G401.6 (cell line): ENCODE data around the gene CCN5.

ENCODE experiments used
- FAIRE-seq: peaks from 2 replicates; lab custom pipeline; 2012; peaks lifted over from hg19 to GRCh38; lab: Jason Lieb, UNC

CCN5 gene

DNA sequence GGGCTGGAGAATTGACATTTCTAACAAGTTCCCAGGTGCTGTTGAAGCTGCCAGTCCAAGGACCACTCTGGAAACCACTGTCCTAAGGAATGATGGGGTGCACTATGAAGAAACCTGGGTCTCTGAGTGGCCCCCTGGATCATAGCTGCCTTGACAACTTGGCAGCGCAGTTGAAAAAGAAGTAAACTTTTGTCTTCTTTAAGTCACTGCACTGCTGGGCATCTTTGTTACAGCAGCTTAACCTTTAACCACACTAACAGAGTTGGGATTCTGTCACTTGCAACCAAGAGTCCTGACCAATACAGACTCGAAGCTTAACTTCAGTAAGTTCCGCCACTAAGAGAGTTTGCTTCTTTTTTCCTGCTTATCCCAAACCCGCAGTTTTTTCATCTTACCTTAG lies 21.9 kb downstream of the CCN5 start:
- FAIRE-seq = no peak

DNA sequence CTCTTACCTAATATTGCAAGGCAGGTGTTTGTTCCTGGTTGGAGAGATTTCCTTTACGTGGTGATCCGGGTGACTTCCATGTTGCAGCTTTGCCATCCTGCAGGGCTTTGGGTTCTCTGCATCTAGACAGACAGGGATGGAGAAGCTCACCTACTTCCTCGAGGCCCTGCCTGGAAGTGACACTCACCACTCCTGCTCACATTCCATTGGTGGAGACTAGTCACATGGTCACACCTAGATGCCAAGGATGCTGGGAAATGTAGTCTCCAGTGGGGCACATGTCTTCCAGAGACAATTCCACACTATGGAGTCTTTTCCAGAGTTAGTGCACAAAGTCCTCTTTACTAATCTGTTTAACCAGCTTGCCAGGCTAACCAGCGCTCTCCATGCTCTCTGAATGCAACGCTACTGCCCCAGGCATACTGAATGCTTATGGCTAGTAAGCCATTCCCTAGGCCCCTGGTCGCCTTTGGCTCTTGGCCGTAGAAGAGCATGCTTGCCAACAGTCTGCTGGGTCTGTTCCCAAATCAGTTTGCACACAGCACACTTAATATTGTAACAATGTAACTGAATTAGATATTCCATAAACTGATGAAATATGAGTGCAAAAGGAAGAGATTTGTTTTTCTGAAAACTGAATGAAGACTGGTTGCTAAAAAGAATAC lies 23.8 kb downstream of the CCN5 start:
- FAIRE-seq = peak; percentile 90

DNA sequence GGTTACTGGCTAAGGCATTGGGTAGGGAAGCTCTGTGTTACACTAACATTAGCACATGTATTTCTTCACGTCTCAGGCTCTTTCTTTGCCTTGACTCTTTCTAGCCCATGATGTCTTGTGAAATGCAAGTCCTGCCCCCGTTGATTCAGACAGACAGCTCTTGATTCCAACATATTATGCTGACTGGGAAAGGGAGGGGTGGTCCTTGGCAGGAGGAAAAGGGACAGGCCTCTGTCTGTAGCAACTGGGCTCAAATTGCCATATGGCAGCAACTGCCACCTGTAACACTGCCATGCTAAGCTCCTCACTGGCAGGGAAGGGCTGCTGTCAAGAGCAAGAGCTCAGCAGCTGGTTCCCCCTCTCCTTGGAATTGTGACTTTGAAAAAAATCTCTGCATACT lies 24.8 kb downstream of the CCN5 start:
- no peak for FAIRE-seq

DNA sequence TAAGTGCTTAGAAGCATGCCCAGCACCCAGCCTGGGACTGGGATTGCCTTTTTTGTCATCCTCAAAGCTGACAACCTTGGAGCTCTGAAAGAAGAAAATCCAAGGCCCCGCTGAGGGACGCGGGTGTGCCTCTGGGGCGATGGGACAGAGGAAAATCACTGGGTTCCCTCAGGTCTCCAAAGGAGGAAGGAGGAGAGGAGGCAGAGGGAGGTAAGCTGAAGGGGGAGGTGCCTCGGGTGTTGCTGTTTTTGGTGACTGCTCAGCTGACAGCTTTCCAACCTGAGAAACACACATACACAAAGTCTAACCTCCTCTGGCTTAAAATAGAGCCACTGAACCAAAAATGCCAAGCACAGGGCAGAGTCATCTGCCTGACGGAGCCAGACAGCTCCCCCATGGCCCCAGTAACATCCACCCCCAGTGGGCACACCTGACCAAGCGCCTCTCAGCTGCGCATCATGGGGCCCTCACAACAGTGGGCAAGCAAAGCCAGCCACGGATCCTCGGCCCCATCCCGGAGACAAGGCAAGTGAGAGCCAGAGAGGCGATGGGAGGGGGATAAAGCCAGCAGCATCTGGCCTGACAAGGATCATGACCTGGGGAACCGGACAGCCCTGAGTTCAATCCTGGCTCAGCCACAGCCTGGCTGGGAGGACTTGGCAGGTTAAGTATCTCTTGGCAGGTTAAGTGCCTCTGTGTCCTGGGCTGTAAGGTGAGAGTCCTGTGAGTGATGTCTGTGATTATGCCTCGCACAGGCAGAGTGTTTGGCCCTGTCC lies 27.3 kb downstream of the CCN5 start:
- FAIRE-seq = no peak

DNA sequence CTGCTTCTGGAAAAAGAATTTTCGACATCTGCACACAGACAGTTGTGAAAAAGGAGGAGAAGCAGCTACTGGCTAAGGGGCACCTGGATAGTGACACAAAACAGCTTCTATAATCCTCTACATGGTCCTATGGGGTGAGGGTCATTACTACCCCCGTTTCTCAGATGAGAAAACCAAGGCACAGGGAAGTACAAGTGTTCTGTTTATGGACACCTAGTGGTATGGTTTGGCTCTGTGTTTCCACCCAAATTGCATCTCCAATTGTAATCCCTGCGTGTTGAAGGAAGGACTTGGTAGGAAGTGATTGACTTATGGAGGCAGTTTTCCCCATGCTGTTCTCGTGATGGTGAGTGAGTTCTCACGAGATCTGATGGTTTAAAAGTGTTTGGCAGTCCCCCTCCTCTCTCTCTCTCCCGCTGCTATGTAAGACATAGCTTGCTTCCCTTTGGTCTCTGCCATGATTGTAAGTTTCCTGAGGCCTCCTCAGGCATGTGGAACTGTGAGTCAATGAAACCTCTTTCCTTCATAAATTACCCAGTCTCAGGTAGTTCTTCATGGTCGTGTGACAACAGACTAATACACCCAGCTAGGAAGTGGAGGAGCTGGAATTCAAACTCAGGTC lies 28.0 kb downstream of the CCN5 start:
- FAIRE-seq = peak; percentile 6

DNA sequence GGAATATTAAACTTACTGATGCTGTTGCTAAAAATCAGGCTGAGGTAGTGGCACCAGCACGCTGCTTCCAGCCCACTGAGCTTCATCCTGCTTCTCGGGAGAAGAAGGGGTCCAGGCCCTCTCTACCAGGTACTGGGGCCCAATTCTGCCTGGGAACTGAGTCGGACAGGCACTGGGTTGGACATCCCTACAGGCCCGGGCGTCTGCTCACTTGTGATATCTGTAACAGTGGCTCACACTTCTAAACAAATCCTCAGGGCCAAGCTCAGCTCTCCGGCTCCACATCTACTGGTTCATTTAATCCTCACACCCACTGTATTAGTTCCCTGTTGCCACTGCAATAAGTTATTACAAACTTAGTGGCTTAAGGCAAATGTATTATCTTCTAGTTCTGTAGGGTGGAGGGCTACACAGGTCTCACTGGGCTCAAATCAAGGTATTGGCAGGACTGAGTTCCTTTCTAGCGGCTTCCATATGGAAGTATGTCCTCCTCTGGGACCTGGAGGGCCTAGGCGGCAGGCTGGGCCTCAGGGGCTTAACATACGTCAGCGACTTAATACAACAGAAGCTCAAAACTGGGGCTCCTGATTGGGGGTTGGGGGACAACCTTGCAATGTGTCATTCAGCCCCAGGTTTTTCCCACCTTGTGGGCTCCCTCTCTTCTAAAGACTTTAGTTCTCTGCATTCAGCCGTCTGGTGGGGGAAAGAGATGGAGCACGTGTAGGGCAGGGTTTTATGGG lies 28.9 kb downstream of the CCN5 start:
- FAIRE-seq = no peak

DNA sequence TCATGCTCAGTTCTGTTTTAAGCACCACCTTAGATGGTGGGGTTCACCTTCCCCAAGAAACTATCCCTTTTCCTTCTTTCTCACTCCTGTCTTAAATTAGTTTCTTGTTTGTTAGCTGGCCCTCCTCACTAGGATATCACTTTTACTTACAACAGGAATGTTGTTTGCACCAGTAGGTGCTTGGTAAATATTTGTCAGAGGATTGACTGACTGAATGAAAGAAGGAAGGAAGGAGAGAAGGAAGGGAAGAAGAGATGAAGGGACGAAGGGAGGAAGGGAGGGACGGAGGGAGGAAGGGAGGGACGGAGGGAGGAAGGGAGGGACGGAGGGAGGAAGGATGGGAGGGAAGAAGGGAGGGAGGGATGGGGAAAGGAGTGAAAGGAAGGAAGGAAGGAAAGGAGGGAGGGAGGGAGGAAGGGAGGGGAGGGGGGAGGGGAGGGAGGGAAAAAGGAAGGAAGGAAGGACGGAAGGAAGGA lies 30.0 kb downstream of the CCN5 start:
- FAIRE-seq = no peak

DNA sequence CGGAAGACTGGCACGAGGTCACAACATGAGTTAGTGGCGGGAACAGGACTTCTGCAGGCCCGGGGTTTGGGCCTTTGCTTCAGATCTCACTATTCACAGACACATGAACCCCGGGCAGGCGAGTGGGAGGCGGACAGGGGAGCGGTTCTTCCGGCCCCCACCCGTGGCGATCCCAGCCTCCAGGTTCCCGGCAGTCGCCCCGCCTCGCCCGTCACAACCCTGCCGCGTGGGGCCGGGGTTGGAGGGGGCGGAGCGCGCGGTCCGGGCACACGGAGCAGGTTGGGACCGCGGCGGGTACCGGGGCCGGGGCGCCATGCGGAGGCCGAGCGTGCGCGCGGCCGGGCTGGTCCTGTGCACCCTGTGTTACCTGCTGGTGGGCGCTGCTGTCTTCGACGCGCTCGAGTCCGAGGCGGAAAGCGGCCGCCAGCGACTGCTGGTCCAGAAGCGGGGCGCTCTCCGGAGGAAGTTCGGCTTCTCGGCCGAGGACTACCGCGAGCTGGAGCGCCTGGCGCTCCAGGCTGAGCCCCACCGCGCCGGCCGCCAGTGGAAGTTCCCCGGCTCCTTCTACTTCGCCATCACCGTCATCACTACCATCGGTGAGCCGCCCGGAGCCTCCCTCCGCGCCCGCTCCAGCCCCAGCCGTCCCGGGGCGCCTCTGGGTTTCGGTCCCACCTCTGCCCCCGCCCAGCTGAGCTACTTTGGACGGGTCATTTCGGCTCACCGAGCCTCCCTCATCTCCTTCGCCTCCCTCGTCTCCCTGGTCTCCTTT lies 30.6 kb downstream of the CCN5 start, which contains the start of gene KCNK15:
KCNK15 (plus strand) TSS at position 268 of the 769 bp plus-strand sequence; CDS start at position 314, 46 bp downstream.
- FAIRE-seq = no peak

DNA sequence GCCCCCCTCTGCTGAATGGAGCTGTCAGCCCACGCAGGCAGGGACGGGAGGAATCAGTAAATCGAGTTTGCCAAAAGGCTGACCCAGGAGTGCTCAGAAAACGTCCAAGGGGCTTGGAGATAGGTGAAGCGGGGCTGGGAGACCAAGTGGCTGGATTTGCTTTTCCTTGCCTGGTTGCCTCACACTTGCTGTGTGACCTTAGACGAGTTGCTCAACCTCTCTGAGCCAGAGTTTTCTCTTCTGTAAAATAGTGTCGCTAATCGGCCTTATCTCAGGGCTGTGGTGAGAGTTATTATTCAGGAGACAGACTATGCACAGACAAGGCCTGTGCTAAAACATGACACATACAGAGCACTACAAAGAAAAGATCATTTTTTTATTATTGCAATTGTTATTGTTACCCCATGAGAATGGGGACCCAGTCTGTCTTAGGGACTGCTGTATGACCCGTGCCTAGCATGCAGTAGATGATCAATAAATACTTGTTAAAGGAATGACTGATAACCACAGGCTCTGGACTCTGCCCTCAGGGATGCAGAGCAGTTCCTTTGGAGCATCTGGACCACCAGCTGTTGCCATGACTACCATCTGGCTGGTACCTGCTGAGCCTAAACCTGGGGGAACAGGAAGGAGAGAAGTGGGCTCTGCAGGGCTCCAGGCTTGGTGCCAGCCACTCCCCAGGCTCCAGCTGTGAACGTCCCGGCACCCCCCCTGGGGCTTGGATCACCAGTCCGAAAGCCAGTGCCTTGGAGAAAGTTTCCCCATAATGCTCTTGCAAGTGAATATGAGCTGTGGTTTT lies 31.4 kb downstream of the CCN5 start:
- no peak for FAIRE-seq

DNA sequence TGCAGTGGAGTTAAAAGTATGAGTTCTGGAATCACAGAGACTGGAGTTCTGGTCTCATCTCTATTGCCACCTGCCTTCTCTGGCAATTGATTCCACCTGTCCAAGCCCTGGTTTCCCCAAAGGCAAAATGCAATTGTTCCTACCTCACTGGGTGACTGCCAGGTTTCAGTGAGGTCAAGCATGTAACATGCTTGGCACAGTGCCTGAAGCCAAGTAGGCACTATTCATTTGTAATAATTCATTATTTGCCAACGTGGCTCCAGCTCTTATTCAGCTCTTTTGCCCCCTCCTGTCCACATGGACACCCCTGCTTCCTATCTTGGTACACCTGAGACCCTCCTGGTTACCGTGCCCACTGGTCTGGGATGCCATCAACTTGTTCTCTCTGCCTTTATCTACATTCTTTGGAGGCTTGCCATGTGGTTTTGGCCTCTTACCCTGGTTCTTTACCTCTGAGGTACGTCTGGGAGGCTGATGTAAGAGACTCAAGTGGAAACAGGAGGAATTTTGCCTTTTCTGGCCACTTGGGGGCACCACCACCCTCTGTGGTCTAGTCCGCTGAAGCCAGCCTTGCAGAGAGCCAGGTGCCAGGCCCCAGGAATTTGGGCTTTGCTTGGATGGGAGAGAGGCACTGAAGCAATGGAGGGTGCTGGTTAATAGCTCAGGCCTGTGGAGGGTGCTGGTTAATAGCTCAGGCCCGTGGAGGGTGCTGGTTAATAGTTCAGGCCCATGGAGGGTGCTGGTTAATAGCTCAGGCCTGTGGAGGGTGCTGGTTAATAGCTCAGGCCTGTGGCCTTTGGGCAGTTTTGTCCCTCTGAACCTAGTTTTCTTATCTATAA lies 32.2 kb downstream of the CCN5 start:
- peak; percentile 88 for FAIRE-seq

DNA sequence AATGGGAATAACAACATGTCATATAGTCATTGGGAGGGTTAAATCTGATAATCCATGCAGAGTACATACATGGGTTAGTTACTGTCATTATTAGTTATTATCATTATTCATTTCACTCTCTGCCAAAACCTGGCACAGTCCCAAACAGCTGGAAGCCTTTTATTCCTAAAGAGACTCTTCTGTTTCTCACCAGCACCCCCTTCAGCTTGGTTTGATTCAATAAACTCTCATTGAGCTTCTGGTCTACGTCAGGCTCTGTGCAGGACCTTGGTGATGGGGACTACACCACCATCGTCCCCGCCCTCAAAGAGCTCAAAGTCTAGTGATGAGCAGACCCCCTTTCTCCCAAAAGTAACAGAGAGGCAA lies 32.8 kb downstream of the CCN5 start:
- no peak for FAIRE-seq

DNA sequence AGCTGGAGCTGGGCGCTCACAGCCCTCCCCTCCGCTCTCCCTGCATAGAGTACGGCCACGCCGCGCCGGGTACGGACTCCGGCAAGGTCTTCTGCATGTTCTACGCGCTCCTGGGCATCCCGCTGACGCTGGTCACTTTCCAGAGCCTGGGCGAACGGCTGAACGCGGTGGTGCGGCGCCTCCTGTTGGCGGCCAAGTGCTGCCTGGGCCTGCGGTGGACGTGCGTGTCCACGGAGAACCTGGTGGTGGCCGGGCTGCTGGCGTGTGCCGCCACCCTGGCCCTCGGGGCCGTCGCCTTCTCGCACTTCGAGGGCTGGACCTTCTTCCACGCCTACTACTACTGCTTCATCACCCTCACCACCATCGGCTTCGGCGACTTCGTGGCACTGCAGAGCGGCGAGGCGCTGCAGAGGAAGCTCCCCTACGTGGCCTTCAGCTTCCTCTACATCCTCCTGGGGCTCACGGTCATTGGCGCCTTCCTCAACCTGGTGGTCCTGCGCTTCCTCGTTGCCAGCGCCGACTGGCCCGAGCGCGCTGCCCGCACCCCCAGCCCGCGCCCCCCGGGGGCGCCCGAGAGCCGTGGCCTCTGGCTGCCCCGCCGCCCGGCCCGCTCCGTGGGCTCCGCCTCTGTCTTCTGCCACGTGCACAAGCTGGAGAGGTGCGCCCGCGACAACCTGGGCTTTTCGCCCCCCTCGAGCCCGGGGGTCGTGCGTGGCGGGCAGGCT lies 35.1 kb downstream of the CCN5 start:
- FAIRE-seq = no peak

DNA sequence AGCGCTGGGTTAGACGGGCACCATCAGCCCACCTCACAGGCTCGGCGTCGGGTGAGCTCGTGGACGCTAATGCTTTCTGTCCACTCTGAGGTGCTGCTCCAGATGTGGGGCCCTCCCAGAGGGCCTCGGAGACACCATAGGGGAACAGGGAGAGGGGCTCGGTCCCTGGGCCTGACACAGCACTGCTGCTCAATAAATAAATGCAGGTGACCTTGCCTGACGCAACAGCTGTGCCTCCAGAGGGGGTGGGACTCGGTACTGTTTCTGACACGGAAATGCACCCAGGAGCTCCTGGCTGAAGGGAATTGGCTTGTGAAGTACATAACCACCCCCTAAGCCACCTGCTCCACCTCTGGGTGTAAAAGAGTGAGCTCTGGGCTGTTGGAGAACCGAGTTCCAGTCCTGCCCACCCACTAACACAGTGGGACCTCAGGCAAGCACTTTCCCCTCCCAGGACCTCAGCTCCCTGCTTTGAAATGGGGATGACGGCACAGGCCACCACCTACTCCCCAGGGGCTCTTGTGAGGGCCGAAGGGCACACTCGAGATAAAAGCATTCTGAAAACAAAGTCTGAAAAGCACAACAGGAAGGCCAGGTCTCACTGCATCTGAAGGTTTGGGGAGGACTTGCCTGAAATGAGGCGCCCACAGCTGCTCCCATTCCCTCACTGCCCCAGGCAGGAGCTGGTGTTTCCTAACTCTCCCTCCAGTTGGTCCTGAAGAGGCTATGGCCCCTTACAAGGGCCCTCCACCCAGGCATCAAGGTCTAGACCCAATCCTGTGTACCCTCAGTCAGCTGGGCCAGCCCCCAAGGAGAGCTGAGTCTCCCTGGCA lies 37.1 kb downstream of the CCN5 start:
- FAIRE-seq = no peak

DNA sequence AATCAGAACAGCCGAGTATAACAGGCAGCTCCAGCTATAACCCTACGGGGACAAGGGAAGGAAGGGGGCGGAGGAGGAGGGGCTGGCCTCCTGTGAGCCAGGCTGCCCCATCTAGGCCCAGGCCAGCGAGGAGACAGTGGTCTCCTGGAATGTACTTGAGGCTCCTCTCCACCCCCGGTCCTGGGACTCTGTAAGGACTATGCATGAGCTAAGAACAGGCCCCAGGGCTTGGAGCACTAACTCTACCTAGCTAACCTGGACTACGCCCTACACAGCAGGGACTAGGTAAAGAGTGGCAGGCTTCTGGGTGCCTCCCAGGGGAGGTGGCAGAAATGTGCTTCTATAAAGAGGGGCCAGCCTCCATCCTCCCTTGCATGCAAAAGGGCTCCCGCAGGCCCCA lies 39.4 kb downstream of the CCN5 start:
- no peak for FAIRE-seq

DNA sequence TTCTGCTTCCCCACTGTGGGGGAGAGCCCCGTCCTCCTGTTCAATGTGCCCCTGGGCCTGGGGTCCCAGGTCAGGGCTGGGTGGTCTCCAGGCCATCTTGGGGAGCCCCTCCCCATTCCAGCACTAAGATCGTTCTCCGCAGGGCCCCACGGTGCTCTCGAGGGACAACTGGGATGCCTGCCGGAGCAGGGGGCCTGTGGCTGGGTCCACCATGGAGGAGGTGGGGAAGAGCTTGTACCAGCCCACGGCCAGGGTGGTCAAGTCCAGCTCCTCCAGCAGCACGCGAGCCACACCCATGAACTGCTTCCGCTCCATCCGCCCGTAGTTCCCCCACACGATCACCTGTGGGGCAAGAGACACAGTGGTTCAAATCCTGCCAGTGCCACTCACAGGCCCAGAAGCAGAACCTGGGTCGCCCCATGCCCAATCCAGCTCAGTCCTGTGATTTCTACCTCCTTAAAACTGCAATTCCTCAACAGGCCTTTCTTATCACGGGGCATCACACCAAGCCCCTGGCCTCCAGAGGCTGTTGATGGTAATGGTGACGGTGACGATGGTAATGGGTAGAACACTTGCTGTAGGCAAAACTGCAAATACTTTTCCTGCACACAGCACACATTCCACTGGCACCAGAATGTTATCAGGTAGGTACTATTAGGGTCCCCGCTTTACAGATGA lies 41.0 kb downstream of the CCN5 start:
- FAIRE-seq = no peak

DNA sequence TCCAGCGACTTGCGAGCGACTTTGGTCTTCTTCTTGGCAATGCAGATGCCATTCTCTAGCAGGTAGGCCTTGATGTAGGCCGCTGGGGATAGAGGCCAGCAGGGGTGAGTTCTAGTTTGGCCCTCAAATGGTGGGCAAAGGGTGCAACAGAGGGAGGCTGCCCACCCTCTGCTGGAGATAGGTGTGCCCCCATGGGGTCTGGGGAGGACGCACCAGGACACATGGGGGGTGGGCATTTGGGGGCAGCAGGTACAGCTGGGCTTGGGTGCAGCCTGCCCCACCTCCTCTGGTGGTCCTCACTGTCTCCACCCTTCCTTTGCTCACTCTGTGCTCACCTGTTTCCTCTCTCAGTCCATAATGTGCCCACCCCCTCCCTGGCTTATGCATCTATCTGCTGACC lies 41.8 kb downstream of the CCN5 start:
- FAIRE-seq = no peak

DNA sequence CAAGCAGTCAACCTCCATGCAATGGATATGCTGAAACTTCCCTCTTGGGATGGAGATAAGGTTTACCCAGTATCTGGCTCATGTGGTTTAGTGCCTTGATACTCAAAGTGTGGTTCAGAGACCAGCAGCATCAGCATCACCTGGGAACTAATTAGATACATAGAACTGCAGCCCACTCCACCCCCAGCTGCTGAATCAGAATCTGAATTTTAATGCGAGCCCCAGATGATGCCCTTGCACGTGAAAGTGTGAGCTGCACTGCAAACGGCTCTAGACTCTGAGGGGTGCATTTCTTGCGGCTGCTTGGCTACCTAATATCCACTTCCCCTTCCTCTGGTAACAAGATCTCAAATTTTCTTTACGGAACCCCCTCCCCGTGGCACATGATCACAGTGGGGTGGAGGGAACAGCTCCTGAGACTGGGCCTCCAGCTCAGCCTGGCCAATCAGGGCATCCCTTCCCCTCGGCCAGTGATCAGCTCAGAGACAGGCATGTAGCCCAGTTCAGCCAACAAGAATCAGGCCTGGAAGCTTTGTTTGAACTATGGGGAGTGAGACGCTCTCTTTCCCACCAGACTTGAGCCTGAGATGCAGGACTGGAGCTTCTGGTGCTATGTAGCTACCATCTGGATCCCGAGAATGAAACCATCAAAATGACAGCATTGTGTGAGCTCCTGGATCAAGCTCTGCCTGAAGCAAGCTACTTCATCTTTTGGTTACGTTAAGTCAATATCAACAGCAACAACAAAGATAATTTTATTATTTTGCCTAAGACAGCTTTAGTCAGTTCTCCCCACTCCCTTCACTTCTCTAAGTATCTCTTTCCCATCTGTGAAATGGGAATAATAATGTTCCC lies 43.3 kb downstream of the CCN5 start:
- no peak for FAIRE-seq
